Measurements from ENCODE around the gene CD164.
"Not testable (repeated sequence)": the region's sequence is repeated elsewhere in the genome, so short reads cannot be mapped to it uniquely, and the experiment has no call there.

CD164 gene

DNA sequence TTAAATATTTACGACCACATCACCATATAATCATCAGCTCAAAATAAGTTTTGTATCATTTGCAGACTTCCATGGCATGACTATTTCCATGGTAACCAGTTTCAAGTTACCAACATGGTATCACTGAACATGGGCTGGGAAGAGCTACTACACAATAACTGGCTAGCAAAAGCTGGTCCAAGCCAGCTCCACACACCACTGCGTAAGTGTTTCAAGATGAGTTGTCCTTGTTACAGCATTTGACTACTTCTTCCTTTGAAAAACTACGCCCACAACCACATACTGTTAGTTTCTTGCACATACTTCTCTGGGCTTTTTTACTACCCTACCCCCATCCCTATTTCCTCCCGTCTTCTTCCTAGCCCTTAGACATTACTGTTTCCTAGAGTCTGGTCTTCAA lies 8.5 kb downstream of the CD164 start:
- DNase-seq = no peak

DNA sequence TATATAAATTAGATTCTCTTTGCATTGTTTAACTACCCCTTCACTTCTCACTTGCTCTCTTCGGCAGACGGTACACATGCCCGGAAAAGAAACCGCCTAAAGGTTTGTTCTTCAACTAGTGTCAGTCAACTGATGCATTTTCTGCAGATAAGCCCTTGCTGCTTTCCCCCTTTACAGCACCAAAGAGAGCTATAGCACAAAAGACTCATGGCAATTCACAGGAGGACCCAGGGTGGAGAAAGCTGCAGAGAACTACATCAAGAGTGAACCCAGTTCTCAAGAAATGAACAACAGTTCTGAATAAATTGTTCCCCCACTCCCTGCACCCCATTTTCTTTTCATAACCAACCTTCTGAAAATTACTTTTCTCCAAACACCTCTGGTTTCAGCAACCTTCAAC lies 8.9 kb downstream of the CD164 start:
- DNase-seq = no peak

DNA sequence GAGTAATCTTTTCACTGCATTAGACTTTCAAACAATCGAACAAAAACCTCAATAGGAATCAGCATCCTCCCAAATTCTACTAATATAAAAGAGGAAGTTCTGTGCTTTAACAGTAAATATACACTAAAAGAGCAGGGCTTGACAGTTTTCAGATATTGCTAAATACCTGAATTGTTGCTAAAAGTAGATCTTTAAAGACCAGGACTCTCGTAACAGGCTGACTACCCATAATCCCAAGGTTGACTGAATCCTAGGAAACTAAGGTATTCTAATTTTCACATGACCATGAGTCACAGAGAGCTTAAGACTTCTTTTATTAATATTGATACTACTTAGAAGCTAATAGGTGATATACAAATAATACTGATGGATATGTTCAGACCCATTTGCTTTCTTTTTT lies 10.1 kb downstream of the CD164 start:
- DNase-seq = no peak

DNA sequence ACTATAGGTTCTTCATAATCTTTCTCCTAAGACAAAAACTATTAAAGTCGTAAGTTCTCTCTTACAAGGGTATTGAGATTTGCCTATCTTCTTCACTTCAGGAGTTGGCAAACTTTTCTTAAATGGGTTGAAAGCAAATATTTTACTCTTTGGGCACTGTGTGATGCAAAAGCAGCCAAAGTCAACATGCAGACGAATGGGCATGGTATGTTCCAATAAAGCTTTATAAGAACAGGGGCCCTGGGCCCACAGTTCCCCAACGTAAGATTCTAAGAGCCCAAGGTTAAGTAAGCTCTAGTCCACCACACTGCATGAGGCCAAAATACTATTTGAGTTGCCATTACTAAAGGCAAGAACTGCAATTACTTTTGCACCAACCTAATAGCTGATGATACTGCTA lies 11.5 kb downstream of the CD164 start:
- DNase-seq = no peak

DNA sequence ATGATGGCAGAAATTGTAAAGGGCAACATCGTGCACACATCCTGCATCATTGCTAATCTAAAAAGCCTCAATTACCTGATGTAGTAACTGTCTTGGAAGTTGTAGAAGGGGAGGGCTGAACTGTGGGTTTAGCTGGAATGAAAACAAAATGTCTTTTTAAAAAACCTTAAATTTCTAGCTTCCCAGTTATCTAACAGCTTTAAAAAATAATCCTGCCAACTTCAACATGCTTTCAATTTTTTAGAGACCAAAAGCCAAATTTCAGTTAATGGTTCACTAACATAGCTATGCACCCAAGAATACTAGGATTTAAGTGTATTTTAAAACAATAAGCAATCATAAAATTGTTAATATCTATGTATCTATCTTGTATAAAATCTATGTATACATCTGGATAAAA lies 11.9 kb downstream of the CD164 start:
- no peak for DNase-seq

DNA sequence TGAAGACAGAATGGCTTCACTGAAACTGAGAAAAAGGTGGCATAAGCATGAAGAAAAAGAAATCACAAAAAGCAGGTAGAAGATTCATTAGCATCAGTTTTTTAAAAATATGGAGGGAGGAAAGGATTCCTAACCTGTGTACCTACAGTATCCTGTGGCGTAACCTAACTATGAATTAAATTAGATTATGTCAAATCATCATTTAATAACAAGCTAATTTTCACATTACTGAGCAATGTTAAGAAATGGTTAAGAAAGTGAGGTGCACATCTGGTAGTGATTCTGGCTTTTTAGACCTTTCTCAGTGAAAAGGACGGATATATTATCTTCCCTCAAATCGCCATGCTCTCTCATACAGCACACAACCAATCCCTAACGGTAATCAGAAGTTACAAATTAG lies 12.5 kb downstream of the CD164 start:
- no peak for DNase-seq

DNA sequence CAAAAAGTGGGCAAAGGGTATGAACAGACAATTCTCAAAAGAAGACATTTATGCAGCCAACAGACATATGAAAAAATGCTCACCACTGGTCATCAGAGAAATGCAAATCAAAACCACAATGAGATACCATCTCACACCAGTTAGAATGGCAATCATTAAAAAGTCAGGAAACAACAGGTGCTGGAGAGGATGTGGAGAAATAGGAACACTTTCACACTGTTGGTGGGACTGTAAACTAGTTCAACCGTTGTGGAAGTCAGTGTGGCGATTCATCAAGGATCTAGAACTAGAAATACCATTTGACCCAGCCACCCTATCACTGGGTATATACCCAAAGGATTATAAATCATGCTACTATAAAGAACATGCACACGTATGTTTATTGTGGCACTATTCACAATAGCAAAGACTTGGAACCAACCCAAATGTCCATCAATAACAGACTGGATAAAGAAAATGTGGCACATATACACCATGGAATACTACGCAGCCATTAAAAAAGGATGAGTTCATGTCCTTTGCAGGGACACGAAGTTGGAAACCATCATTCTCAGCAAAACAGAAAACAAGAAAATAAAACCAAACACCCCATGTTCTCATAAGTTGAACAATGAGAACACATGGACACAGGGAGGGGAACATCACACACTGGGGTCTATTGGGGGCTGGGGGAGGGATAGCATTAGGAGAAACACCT lies 17.7 kb downstream of the CD164 start:
- not testable (repeated sequence) for DNase-seq

DNA sequence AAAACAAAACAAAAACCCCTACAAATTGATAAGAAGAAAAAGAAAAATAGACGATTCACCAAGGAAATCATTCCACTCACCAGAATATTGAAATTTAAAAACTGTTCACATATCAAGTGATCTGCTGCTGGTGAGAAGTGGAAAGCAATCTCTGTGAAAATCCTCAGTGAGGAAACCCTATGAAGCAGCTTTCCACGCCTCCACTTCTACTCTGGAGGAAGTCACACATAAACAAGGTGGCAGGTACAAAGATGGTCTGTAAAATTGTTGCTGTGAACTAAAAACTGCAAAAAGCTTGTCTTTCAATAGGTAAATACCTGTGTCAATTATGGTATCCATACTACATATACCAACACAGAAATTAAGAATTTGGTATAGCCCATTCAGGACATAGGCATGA lies 18.5 kb downstream of the CD164 start:
- no peak for DNase-seq

DNA sequence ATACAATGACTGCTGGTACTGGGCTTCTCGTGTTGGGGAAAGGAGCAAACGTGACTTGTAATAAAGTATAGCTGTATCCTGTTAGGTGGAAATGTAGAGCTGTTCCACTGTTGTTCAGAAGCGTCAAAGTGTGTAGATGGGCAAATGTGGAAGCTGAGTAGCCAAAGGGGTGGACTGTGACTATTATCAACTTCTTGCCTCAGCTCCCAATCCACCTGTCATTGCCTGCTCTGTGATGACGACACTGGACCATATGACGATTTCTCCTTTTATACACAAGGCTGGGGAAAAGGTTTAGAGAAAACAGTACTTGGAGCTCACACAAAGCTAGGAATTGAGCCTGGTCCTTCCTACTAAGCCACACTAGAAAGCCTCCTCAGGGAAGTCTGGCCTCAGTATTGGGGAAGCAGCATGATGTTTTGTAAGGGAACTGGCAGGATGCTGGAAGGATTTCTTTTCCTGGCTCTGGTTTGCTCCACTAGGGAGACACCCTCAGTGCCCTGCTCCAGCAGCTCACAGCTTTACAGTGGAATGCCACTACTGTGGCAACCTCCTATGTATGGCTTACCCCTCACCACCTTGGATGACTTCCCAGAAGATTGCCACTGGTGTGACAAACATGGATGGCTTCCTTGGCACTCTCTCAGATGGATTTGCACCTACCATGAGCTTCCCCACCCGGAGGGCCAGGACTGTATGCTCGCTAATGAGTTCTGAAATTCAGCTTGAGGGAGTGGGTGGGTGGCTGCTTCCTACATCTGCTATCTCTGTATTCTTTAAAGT lies 20.0 kb downstream of the CD164 start:
- no peak for DNase-seq

DNA sequence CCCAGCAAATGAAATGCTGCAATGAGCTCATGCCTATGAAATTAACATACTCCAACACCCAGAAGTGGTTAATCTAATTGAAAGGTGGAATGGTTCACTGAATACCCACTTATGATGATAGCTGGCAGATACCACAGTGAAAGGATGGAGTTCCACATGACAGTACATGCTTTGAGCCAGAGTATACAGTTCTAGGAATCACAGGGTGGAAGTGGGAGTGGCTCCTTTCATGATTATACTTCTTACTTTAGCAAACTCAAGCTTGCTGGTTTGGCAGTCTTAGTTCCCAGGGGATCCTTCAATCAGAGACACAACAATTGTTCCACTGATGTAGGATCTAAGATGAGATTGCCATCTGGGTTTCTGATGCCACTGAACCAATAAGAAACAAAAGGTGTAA lies 21.5 kb downstream of the CD164 start:
- DNase-seq = no peak

DNA sequence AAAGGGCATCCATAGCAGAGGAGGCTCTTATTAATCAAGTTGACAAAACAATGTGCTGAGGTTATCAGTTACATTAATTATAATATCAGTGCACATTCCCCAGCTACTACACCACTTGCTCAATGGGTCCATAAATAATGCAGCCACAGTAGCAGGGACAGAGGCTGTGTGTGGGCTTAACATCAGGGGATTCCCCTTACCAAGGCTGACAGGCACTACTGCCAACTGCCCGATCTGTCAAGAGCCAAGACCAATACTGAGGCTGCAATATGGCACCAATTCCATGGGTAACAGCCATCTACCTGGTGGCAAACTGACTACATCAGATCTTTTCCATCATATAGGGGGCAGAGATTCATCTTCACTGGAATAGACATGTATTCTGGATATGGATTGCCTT lies 22.0 kb downstream of the CD164 start:
- no peak for DNase-seq

DNA sequence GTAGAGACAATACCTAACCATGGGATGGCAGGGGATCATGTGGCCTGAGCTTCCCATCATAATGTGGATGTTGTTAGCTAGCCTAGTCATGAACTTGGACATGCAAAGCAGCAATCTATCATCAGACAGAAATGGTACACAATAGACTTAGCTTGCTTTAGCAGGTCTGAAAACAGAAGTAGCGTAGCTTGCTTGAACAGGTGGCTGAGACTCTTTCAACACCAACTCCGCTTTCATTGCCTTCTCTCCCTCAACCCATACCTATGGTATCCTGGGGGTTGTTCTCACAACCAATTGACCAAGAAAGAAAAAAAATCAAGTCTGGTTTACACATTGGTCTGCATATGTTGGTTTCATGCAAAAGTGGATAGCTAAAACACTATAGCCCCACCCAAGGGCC lies 23.0 kb downstream of the CD164 start:
- DNase-seq = no peak

DNA sequence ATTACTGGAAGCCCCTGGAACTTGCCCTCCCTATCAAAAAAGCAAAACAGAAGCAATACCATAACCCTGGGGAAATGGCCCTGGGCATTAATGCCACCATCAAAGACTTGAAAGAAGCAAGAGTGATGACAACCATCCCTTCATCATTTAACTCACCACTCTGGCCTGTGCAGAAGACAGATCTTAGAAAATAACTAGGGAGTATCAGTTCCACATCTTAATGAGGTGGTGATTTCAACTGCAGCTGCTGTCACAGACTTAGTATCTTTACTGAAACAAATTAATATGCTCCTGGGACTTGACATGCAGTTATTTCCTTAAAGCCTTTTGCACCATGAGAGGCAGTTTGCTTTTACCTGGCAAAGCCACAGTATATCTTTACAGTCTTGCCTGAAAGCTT lies 24.1 kb downstream of the CD164 start:
- no peak for DNase-seq

DNA sequence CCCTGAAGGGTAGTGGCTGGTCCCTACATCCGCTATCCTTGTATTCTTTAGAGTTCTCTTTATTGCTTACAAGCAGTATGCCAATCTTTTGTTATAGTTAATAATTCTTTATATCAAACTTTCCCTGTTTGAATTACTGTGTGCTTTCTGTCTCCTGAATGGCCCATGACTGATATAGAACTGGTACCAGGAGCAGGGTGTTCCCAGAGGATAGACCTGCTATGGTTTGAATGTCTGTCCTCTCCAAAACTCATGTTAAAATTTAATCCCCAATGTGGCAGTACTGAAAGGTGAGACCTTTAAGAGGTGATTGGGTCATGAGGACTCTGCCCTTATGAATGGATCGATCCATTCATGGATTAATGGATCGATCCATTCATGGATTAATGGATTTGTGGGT lies 26.0 kb downstream of the CD164 start:
- DNase-seq = no peak

DNA sequence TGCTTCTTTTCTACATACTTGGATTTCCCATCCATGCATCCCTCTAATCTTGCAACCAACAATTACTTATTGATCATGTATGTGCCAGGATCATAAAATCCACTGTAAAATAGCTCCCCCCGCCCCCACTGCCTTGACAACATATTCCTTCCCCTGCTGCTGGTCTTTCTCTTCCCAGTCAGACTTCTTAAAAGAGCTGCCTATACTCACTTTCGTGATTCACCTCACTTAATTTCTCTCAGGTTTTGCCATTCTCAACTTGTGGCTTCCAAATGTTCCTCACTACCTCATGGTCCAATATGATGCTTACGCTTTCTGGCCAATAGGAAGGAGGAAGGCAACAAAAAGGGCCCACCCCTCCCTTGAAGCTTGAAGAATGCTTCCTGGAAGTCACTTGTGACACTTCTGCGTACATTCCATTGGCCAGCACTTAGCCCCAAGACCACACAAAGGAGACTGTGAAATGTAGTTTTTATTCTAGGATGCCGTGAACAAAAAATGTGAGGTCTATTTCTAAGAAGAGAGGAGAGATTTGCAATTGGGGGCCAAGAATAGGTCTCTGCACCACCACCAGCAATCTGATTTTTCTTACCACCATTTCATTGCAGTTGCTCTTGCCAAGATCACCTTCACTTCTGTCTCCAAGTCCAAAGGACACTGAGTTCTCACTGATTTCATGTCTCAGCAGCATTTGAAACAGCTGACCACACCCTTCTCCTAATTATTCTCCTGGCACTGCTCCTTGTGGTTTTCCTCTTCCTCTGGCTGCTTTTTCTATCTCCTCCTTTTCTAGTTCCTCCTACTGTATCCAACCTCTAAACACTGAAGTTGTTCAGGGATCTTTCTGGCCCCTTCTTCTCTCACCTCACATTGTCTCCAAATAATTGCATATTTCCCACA lies 30.8 kb downstream of the CD164 start:
- no peak for DNase-seq

DNA sequence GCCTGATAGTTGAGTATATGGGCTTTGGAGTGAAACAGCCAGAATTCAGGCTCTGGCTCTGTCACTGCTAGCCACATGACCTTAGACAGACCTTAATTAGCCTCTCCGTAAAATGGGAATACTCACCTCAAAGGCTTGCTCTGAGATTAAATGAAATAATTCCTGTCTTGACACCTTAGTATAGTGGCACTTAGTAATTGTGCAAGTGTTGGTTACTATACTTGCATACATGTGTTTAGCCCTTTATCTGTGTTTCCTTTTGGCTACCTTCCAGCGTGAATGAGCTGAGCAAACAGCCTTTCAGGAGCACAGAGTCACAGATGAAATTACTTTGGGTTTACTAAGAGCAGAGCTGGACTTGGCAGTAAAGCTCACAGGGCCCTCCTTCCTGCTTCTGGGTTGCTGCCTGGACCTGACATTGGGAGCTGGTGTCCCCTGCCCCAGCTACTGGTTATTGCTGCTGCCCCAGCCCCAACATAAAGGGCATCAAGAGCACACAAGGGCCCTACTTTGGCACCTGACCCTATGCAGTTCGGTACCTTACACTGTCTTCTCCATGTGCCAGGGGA lies 32.8 kb downstream of the CD164 start:
- DNase-seq = no peak

DNA sequence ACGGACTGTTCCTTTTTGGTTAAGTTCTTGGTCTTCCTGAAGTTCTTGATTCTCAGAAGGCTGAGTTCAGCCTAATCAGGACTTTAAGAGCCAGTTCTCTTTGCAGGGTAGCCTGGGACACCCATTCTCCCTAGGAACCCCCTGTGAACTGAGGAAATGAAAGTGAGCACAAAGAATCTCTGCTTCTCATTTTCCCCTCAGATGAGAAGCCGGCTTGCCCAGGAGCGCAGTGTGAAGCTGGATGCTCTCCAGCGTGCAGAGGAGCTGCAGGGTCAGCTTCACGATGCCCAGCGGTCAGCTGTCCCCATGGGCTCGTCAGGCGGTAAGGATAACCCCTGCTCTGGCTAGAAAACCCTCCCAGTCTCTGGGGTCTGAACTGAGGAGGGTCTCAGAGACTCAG lies 34.0 kb downstream of the CD164 start:
- DNase-seq = no peak

DNA sequence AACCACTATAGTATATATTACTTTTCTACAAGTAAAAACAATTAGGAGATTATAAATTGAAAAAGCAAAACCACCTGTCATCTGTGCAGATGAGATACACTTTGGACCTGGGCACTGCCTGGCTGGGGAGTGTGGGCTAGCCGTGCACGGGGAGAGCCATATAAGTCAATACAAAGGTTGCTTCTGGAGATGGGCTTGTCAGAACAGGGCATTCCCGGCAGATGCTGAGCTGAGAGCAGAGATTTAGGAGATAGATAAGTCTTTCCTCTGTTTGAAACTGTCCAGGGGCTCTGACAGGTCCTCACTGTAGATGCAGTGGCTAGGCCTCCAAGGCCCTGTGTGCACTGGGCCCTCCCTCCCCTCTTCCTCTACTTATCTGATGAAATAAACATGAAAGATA lies 34.5 kb downstream of the CD164 start:
- DNase-seq = no peak

DNA sequence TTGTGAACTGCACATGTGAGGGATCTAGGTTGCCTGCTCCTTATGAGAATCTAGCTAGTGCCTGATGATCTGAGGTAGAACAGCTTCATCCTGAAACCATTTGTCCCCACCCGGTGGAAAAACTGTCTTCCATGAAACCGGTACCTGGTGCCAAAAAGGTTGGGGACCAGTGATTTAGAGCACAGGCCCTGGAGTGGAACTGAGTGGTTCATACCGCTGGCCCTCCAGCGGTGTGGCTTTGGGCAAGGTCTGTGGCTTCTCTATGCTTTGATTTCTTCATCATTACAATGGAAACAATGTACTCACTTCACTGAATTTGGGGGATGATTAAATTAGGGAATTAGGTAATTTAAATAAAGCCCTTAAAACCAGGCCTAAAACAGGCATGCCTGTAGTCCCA lies 36.3 kb downstream of the CD164 start:
- no peak for DNase-seq

DNA sequence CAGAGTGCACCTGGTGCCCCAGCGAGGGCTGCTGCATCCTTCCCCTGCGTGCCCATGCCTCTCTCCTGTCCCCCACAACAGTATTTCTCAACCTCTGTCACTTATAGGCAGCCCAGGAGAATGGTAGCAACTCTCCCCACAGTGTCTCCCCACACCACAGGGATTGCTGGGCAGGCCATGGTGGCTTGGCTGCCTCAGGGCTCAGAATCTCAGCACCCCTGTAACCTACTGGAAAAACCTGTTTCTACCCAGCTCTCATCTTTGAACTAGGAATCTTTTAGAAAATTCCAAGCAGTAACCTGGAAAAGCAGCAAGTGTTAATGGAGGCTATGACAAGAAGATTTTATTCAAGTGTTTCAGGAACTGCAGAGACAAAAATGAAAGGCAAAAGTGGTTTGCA lies 38.0 kb downstream of the CD164 start:
- DNase-seq = no peak

DNA sequence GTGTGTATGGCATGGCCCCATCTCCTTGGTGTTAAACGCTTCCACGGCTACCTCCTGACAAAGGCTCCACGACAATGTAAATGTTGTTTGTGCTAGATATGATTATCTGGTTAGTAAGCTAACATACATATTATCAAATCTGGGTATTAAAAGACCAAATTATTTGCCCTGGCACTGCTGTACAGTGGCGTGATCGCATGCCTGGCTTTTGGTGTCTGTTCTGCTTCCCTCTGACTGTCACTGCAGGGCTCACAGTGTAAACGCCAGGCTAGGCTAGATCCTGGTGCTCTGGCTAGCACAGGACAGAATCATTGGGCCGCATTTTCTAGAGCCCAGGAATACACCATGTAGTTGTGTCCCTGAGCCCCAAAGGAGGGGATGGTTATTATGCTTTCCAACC lies 38.7 kb downstream of the CD164 start:
- DNase-seq = no peak

DNA sequence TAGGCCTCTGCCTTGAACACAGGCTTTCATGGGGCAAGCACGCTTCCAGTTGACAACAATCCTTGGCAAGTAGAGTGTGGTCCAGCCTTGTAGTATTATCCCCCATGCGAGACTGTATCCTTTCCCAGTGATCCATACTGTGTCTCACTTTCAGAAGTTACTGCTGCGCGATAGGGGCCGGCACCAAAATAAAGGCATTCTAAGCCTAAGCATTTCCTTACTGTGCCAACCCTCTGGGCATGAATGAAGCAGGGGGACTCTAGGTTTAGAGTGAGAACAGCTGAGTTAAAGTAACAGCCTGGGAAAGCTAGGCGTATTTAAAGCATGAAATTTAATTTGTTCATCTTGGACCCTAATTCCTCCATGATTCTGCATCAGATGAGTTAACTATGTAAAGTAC lies 39.4 kb downstream of the CD164 start:
- DNase-seq = no peak

DNA sequence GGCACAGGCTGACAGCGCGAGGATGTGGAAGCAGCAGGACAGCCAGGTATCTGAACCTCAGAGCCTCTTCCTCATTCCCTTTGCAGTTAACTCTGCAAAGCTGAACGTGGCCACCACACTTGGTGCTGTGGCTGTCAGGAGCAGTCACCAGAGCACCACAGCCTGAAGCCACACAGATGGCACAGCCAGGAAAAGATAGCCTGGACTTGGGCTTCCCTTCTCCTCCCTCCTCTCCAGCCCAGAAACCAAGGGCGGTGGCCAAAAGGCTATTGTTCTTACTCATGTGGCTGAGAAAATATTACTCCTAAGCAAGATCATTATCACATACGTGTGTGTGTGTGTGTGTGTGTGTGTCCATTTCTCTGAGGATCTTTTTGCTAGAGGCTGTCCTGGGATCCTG lies 39.8 kb downstream of the CD164 start:
- no peak for DNase-seq

DNA sequence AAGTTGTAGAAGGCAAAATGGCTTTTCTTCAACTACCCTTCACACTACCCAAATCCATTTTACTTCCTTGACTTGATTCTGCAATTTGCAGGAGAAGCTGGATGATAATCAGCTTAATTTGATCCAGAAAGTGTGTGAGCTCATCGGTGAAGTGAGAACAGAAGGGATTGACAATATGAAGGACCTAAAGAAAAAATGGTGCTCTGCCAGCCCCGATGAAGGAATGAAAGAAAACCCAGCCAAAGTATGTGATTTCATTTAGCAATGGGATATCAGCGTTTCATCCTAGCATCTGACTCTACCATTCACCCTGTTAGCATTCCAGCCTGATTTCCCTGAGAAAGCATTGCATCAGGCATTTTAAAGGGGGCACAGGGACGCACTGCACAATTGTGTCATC lies 41.5 kb downstream of the CD164 start:
- no peak for DNase-seq
